ENCODE data around the gene DPF3.

The DPF3 gene

GRCh38 chr14:72721083-72721482, 172.8 kb downstream of the DPF3 start:
- DNase-seq (ENCODE audit: low read depth in 1 of 2, low spot score in 1 of 2): no peak

DNA sequence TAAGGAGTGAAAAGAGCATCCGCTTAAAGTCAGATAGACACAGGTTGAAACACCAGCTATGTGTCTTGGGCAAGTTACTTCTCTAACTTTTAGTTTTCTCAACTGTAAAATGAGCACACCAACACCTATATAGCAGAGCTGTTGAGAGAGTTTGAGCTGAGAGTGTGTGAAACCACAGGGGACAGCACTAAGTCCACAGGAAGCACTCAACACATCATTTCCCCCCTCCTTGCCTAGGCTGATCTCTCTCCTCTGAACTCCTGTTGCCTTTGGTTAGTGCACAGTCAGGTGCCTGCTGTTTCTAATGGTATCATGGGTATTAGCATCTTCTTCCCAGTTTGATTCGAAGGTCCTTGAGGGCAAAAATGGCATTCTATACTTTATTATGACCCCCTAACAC, 176.7 kb downstream of the DPF3 start:
- DNase-seq (ENCODE audit: low read depth in 1 of 2, low spot score in 1 of 2): no peak

GRCh38 chr14:72716476-72716875, 177.4 kb downstream of the DPF3 start:
- DNase-seq (ENCODE audit: low read depth in 1 of 2, low spot score in 1 of 2): no peak

DNA sequence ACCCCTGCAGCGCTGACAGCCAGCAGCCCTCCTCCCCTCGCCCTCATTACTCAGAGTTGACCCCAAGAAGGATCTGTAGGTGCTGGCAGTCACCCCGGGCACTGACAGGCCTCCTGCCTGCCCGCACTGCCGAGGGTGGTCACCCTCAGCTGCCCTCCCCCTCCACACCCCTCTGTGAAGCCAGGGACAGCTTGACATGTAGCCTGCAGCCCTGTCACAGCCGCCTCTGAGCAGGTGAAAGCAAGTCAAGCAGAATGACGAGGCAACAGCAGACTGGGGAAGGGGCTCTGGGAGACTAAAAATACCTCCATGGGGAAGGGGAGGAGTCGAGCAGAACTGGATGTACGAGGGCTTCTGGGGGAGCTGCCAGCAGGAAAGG, 178.1 kb downstream of the DPF3 start:
- DNase-seq (ENCODE audit: low read depth in 1 of 2, low spot score in 1 of 2): no peak

DNA sequence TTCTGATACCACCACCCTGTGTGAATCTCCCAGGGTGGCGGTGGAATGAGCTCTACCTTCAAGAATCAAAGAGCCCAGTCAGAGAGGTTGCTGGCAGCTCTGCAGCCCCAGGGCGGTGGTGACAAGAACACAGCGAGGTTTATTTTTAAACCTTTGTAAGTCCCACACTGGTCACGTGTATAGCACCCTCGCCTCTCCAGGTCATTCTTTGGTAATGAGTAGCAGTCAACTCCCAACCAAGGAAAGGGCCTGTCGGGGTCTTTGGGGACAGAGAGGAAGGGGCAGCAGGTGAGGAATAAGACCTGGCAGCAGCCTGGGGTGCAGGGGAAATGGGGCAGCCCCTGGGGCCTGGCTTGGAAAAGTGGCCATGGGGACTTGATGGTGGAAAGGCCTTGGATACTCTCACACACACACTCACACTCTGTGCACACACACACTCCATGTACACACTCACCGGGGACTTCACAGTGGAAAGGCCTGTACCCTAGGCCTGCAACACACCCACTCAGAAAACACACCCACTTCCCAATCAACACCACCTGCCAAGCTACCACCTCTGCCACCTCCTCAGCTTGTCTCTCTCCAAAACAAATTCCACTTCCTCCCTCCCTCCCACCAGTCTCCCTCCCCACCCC, 178.6 kb downstream of the DPF3 start:
- DNase-seq (ENCODE audit: low read depth in 1 of 2, low spot score in 1 of 2): no peak

GRCh38 chr14:72714871-72715214, 179.1 kb downstream of the DPF3 start:
- DNase-seq (ENCODE audit: low read depth in 1 of 2, low spot score in 1 of 2): no peak

DNA sequence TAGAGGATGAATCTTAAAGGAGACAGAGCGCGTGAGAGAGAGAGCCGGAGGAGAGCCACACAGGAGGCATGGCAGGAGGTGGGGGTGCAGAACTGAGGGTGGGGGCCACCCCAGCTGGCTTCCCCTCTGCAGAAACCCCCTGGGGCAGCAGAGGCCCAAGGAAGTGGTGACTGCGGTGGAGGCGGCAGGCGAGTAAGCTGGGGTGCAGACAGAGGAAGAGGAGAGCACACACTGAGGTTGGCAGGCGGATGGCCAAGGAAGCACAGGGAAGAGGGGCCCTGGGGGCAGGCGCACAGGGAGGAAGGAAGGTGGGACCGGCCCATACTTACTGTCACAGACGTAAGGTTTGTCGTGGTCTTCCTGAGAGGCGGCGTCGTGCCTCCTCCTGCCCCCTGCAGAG, 179.8 kb downstream of the DPF3 start:
- DNase-seq (ENCODE audit: low read depth in 1 of 2, low spot score in 1 of 2): no peak

DNA sequence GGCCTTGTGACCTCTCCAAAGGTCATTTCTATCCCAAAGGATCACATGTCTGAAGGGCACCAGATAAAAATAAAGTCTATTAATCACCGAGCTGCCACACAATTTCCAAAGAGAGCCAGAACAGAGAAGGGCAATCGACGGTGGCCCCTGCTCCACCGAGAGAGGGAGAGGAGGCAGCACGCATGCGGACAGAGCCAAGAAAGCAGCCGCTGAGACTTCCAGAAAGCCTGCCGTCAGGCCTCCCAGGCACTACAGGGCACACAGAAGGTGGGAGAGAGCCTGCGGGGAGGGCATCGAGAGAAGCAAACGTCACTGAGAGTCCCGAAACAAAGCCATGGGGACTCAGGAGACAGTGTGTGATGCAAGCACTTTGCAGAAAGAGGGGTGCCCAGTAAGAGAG, 182.0 kb downstream of the DPF3 start:
- no peak for DNase-seq (ENCODE audit: low read depth in 1 of 2, low spot score in 1 of 2)

DNA sequence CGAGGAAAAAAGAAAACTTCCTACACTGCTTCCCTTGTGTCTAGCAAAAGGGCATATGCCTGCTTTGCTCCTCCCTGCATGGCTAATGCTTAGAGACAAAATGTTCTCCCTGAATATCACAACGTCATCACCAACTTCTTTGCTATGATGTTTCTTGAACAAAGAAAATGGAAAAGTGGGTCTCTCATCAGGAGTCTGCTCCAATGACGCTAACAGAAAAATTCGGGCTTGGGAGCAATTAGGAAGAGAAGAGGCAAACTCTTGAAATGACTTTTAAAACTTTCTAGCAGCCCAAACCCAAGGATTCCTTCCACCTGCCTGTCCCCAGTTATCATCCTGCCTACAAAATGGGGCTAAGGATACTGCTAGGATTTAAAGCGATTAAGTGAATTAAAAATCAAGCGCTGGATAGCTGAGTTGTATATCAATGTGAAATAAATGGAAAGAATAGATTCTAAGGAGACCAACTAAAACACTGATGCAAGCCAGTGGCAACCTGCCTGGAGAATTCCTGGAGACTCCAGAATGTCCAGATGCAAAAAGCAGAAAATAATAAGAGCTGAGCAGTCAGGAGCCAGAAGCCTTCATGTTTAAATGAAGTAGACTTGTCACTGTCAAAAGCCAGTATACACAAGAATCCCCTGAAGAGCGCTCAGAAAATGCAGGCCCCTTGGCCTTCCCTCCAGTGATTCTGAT, 183.8 kb downstream of the DPF3 start:
- no peak for DNase-seq (ENCODE audit: low read depth in 1 of 2, low spot score in 1 of 2)

DNA sequence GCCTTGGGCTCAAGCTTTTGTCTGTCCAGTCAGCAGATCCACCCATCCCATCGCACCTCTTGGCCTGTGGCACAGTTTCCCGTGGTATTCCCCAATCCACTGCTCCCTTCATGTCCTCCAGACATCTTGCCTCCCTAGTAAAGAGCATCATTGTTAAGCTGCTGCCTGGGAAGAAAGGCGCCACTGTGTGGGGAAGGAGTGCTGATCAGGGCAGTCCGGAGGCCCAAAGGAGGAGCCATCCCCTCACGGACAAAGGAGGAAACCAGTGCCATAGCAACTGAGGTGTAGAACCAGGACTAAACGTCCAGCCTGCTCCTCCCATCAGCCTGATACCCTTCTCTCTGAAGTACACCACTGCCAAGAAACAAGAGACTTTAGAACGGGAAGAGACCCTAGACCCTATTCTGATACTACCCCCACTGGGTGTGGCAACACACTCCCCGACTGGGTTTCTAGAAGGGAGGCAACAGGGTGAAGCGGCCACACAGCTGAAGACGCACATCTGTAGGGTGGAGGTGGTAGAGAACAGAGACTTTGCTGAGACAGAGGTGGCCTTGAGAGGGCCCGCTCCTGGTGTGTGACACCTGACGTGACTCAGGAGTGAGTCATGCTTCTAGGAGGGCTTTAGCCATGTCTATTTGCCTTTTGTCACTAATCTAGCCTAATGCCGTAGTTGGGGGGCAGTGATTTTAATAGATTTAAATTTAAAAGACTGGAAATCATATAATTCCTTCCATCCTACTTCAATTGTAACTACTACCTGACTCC, 185.0 kb downstream of the DPF3 start:
- no peak for DNase-seq (ENCODE audit: low read depth in 1 of 2, low spot score in 1 of 2)

- DNase-seq (ENCODE audit: low read depth in 1 of 2, low spot score in 1 of 2): no peak
These were observed 185.7 kb downstream of the DPF3 start for GRCh38 chr14:72708222-72708621.

DNA sequence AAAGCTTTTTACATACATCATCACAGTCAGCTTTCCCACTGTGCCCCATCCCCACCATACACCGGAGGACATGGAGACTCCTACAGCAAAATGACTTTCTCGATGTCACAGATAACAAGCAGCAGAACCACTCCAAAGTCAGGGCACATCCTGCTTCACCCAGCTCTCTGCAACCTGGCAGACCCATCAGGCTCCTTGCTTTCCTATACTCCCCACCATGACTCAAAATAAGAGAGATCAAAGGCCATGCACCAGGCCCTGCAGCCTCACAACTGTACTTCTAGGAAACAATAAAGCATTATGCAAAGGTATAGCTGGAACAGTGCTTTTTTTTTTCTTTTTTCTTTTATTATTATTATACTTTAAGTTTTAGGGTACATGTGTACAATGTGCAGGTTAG, 187.4 kb downstream of the DPF3 start:
- no peak for DNase-seq (ENCODE audit: low read depth in 1 of 2, low spot score in 1 of 2)

DNA sequence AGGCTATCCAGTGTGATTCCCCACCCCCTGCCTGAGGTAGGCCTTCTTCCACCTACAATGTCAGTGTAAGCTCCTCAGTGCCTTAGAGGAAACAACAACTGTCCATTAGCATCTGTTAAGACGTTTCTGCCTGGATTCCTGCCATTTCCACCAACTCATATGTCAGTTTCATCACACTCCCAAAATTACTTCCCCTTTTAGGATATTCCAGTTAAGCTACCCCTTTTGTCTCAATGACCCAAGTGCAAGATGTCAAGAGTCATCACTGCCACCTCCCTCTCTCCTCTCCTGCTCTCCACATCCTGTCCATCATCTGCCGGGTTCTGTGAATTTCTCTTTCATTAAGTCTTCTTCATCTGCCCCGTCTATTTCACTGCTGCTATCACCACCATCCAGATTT, 189.4 kb downstream of the DPF3 start:
- no peak for DNase-seq (ENCODE audit: low read depth in 1 of 2, low spot score in 1 of 2)

DNA sequence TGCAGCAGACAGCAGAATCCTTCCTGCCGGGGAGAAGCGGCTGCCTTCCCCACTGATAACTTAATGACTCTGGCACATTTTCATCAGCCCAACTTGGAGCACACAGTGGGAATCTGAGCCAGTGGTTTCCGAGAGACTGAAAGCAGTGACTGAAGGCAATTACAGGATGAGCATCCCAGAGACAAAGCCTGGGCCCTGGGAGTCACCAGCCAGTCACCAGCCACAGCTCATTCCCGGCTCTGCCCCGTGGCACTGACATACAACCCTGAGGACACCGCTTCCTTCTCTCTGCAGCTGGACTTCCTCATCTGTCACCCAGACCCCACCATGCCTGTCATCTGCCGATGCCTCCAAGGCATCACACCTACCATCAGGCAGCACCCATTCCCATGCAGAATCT, 192.3 kb downstream of the DPF3 start:
- DNase-seq (ENCODE audit: low read depth in 1 of 2, low spot score in 1 of 2): no peak

- no peak for DNase-seq (ENCODE audit: low read depth in 1 of 2, low spot score in 1 of 2)
These were observed 192.7 kb downstream of the DPF3 start for GRCh38 chr14:72701237-72701565.

DNA sequence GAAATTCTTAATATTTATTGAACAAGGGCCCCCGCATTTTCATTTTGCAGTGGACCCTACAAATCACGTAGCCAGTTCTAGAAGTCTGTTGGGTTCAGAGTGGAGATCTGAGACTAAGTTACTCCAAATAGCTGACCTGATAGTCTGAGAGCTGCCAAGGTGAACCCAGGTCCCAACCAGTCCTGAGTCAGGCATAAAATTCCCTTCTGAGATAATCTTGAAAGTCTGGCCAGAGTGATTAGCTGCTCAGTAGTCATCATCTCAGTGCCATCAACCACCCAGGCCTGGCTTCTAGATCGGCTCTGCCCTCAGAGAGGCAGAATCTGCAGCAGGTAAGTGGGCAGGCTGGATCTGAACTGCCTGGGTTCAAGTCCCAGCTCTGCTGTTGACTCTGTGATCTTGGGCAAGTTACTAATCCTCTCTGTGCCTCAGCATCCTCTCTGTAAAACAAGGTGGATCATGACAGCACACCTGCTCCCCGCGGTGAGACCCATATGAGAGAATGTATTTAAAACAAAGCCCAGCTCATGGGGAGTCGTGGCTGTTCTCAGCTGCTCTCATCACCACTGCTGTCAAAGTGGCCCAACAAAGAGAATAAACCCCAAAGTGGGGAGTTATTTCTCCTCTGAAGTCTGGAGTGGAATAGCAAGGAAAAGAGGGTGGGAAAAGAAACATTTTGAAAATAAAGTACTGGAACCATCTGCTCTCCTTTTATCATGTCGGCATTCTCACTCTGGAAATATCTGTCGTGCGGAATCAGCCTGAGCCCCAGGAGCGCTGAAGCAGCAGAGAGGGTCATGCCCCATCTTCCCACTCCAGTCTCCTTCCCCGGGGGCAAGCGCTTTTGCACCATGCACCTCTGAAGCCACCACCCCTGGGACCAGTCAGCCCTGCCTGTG, 193.3 kb downstream of the DPF3 start:
- no peak for DNase-seq (ENCODE audit: low read depth in 1 of 2, low spot score in 1 of 2)

DNA sequence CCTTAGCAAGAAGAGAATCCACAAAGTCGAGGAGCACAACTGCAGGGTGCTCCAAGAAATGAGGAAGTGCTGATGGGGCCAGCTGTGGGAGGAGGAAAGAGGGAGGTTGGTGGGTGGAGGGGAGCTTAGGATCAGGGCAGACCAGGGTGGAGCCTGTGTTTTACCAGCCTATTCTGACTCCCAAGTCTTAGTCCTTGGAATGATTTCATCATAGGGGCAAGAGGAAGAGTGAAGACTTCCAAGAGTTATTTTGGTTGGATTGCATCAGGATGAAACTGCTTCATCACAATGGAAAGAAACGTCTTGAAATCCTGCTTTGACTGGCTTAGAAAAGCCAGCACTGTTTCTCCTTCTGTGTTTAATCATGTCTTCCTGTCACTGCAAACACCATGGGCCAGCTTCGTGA, 194.0 kb downstream of the DPF3 start:
- no peak for DNase-seq (ENCODE audit: low read depth in 1 of 2, low spot score in 1 of 2)

DNA sequence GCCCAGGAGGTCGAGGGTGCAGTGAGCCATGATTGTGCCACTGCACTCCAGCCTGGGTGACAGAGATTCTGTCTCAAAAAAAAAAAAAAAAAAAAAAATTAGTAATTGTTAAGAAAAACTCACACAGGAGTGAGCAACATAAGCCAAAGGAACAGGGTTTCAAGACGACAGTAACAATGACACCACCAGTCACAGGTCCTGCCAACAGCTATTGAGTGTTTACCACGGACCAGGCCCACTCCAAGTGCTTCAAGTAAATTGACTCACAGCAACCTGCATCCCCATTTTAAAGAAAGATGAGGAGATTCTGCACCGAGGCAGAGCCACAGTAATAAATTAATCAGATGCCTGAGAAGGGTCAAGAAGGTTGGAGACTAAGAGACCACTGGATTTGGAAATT, 194.5 kb downstream of the DPF3 start:
- DNase-seq (ENCODE audit: low read depth in 1 of 2, low spot score in 1 of 2): no peak

DNA sequence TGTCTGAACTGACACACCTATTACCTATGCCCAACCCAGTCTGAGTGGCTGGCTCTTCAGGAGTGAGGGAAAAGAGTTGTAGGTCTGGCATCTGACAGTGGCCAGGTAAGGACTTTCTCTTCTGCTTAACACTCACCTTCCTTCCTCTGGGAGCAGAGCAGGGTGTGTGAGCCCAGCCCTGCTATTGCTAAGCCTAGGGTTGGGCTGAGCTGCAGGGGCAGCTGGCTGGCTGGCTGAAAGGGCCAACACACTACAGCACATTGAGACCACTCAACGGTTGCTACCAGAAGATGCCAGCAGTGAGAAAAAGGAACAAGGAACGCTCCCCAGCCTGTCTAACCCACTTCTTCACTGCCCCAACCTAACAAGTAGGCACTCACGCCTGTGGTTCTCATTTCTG, 201.2 kb downstream of the DPF3 start:
- no peak for DNase-seq (ENCODE audit: low read depth in 1 of 2, low spot score in 1 of 2)

DNA sequence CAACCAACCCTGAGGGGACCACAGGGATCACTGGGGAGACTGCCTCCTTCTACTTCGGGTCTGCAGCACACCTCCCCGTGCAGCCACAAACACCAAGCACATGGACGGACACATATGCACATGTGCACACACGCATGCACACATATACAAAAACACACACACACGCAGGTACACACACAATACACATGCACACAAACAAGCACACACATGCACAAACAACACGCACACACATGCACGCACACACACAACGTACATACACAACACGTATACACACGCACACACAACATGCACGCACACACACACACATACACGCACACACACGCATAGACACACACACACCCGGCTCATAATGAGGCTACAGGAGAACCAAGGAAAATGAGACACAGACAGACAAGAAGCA, 203.6 kb downstream of the DPF3 start:
- DNase-seq (ENCODE audit: low read depth in 1 of 2, low spot score in 1 of 2): no peak

GRCh38 chr14:72688990-72689671, 204.8 kb downstream of the DPF3 start:
- no peak for DNase-seq (ENCODE audit: low read depth in 1 of 2, low spot score in 1 of 2)
